ENCODE data around the gene TNS1. TPM values are rescaled to one million over a fixed set of nuclear protein-coding genes. Genes with fewer than 3 reads are reported as not detected.

The TNS1 gene
- total RNA-seq, 1 donor from 2014 or later: 59.2 TPM

DNA sequence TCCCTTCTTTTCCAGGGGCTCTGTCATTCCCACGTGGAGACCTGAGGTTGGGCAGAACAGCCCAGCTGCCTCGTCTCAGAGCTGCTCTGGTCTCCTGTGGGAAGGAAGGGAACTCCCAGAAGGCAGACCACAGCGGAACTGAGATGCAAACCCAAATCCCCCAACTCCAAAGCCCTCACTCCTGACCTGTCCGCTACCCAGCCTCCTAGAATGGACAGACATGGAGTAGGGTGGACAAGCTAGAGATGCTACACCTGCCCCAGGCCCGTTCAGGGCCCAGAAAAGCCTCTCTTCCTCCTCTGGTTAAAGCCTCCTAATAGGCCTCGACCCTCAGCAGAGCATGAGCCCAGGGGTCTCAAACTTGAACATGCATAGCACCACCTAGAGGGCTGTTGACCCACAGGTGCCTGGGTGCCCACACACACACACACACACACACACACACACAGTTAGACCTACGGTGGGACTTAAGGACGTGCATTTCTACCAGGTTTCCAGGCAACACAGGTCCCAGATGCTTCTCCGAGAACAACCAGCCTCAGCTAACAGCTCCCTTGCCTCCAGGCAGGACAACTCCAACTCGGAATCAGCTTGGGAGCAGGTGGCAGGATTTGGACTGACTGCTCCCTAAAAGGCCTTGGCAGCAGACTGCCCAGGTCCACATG lies 93.5 kb downstream of the TNS1 start:
- DNase-seq (ENCODE audit: extremely low spot score, unreplicated experiment): no peak
- H3K27me3 Mint-ChIP-seq: no peaks in the 10 kb centered on the region

DNA sequence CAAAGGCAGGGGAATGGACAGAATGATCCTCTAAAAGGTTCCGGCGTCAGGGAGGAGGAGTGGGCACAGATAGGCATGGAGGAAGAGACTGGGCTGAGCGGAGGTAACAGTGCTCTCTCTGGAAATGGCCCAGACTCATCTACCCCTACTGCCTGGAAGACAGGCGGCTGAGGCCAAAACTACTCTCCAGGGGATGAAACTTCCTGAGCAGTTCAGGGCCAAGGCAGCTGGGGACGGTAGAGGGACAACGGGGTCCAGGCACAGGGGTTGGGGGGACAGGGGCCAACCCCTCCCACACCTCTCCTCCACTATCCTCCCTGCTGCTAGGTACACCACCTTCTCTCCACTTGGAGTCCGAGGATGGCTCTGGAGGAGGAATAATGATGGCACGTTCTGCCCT lies 94.3 kb downstream of the TNS1 start:
- peaks cover 55% of the 10 kb centered on the region for H3K4me1 Mint-ChIP-seq (ENCODE audit: unreplicated experiment)
- TF ChIP-seq, protein P1, sequence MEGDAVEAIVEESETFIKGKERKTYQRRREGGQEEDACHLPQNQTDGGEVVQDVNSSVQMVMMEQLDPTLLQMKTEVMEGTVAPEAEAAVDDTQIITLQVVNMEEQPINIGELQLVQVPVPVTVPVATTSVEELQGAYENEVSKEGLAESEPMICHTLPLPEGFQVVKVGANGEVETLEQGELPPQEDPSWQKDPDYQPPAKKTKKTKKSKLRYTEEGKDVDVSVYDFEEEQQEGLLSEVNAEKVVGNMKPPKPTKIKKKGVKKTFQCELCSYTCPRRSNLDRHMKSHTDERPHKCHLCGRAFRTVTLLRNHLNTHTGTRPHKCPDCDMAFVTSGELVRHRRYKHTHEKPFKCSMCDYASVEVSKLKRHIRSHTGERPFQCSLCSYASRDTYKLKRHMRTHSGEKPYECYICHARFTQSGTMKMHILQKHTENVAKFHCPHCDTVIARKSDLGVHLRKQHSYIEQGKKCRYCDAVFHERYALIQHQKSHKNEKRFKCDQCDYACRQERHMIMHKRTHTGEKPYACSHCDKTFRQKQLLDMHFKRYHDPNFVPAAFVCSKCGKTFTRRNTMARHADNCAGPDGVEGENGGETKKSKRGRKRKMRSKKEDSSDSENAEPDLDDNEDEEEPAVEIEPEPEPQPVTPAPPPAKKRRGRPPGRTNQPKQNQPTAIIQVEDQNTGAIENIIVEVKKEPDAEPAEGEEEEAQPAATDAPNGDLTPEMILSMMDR (conservative IDR thresholded peaks at IDR 0.05): no peak
- H3K4me3 Mint-ChIP-seq: no peak overlapping the region
- no peaks in the 10 kb centered on the region for H3K9me3 Mint-ChIP-seq
- no peak for DNase-seq (ENCODE audit: extremely low spot score, unreplicated experiment)
- no peaks in the 10 kb centered on the region for H3K27me3 Mint-ChIP-seq
- peaks cover 1% of the 10 kb centered on the region for H3K36me3 Mint-ChIP-seq
- no peak overlapping the region for H3K27ac Mint-ChIP-seq

More for the DNA sequence above, 93.5 kb downstream of the TNS1 start:
- no peak overlapping the region for H3K27ac Mint-ChIP-seq
- H3K4me3 Mint-ChIP-seq: no peak overlapping the region
- H3K9me3 Mint-ChIP-seq: no peaks in the 10 kb centered on the region
- TF ChIP-seq, protein P1 (conservative IDR thresholded peaks at IDR 0.05): no peak
- peaks cover 54% of the 10 kb centered on the region for H3K4me1 Mint-ChIP-seq (ENCODE audit: unreplicated experiment)
- no peaks in the 10 kb centered on the region for H3K36me3 Mint-ChIP-seq

DNA sequence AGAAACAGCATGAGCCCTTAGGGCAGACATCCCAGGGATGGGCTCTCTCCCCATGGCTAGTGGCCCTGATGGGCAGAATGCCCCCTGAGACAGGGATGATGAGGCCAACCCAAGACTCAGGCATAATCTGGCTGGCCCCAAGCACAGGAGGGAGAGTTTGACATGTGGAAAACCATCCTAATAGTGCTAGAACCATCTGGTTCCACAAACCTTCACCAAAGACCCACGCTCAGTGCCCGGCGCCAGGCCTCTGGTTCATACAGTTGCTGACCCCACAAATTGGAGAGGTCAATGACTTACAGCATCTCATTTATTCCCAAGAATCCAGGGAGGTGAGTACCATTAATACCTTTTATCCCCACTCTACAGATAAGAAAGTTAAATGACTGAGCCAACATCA lies 95.5 kb downstream of the TNS1 start:
- Mint-ChIP-seq H3K27ac (no peak overlapping the region), H3K9me3 (no peaks in the 10 kb centered on the region), H3K4me1 (ENCODE audit: unreplicated experiment) (peaks cover 55% of the 10 kb centered on the region), H3K36me3 (peaks cover 5% of the 10 kb centered on the region), H3K4me3 (no peak overlapping the region), H3K27me3 (no peaks in the 10 kb centered on the region)
- TF ChIP-seq, protein P1 (conservative IDR thresholded peaks at IDR 0.05): no peak
- no peak for DNase-seq (ENCODE audit: extremely low spot score, unreplicated experiment)

DNA sequence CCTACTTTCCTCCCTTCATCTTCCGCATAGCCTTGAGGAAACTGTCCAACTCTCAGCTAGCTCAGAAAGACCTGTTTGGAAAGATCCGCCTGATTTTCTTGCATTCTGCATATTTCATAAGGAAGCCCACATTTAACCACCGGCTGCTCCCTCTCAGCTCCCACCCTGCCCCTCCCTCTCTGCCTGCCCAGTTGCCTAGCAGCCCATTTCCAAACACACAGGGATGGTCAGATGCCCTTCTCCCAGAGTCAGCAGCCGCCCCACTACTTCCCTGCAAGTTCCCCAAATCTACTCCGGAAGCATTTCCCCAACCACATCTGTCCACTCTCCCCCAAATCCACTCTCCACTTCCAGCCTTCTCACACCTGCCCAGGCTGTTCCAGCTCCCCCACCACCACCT lies 96.0 kb downstream of the TNS1 start:
- TF ChIP-seq, protein P1 (conservative IDR thresholded peaks at IDR 0.05): no peak
- Mint-ChIP-seq H3K27ac (no peak overlapping the region), H3K36me3 (peaks cover 5% of the 10 kb centered on the region), H3K4me1 (ENCODE audit: unreplicated experiment) (peaks cover 53% of the 10 kb centered on the region), H3K9me3 (no peaks in the 10 kb centered on the region), H3K4me3 (no peak overlapping the region), H3K27me3 (no peaks in the 10 kb centered on the region)
- no peak for DNase-seq (ENCODE audit: extremely low spot score, unreplicated experiment)

DNA sequence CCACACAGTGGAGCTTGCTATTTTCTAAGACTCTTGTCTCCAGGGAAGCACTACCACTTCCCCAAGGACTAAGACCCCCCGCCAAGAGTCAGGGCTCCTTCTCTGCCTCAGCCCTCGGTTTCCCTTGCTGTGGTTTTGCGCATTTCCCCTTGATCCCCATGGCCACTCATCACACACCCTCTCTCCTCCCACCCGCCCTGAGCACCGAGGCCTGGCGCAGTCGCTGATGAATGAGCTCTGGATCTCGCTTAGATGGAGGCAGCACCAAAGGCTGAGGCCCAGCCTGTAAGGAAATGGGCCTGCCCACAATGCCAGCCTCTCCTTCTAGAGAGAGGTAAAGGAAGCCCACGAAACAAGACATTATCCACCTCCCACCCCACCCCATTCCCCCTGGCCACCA lies 96.9 kb downstream of the TNS1 start:
- no peak overlapping the region for H3K27ac Mint-ChIP-seq
- no peaks in the 10 kb centered on the region for H3K27me3 Mint-ChIP-seq
- H3K36me3 Mint-ChIP-seq: peaks cover 5% of the 10 kb centered on the region
- H3K9me3 Mint-ChIP-seq: no peaks in the 10 kb centered on the region
- peaks cover 48% of the 10 kb centered on the region for H3K4me1 Mint-ChIP-seq (ENCODE audit: unreplicated experiment)
- TF ChIP-seq, protein P1 (conservative IDR thresholded peaks at IDR 0.05): no peak
- no peak overlapping the region for H3K4me3 Mint-ChIP-seq
- no peak for DNase-seq (ENCODE audit: extremely low spot score, unreplicated experiment)

Measured in type B pancreatic cell (in vitro differentiated cells).